IPS-18c (cell line): ENCODE data around the gene ZMYND8.
"Not testable (repeated sequence)": the region's sequence is repeated elsewhere in the genome, so short reads cannot be mapped to it uniquely, and the experiment has no call there.

Source experiments
- H3K4me3 ChIP-seq: 2 replicates; pipeline ENCODE4 v1.7.0; 2013; ENCODE audit warnings: low read depth, mild to moderate bottlenecking, low read length, moderate library complexity; ENCODE audit not compliant: insufficient read depth
- H3K9me3 ChIP-seq: one replicate; pipeline ENCODE4 v1.6.1; 2013; ENCODE audit warnings: mild to moderate bottlenecking, low read length, moderate library complexity; ENCODE audit not compliant: control insufficient read depth, insufficient read depth

The ZMYND8 gene

DNA sequence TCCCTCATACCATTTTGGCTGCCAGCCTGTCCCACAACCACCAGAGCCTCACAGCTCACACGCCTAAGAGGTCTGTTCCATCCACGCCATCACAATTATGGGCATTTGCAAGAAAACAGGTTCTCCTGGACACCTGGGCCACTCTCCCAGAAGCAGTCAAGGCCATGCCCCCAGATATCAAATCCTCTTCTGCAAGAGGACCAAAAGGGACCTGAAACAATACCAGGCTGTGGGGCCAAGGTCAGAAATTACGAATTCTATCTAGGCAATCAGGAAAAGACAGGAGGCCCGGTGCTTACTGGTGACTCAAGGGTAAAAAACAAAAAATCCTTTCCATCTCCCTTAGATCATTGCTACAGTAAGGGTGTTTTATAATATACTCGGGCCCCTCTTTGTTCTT lies 69.8 kb downstream of the ZMYND8 start:
- no peaks in the 10 kb centered on the region for H3K9me3 ChIP-seq

DNA sequence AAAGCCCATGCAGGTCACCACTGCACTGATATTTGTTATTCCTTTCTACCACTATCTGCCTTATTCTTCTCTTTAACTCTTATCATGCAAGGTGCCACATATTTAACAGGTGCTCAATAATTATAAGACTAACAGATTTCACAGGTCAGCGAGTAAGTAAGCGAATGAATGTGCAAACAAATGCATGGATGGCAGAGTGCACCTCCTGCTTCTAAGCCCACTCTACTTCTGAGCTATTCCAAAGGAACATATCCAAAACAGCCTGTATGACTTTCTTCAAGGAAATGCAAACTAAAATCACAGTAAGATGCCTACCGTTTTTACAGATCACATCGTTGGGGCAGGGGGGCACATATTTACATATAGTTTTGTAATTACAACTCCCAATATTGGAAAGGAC lies 71.3 kb downstream of the ZMYND8 start:
- Histone ChIP-seq H3K4me3 (no peak overlapping the region), H3K9me3 (no peaks in the 10 kb centered on the region)

More for the DNA sequence above, 69.8 kb downstream of the ZMYND8 start:
- no peak overlapping the region for H3K4me3 ChIP-seq

DNA sequence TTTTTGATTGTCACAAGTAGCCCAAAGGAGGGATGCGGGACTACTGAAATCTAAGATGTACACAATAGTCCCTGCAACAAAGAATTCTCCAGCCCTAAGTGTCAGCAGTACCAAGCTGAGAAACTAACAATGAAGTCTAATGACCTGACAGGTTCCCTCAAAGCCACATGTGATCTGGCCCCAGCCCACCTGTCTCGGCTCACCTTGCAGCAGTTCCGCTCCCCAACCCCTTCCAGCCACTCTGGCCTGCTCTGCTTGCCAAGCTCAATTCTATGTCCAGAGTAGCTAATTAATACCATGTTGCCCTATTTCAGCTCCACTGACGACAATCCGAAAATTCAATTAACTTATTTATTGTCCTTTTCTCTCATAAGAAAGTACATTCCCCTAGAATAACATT lies 72.1 kb downstream of the ZMYND8 start:
- H3K4me3 ChIP-seq, result no peak overlapping the region

DNA sequence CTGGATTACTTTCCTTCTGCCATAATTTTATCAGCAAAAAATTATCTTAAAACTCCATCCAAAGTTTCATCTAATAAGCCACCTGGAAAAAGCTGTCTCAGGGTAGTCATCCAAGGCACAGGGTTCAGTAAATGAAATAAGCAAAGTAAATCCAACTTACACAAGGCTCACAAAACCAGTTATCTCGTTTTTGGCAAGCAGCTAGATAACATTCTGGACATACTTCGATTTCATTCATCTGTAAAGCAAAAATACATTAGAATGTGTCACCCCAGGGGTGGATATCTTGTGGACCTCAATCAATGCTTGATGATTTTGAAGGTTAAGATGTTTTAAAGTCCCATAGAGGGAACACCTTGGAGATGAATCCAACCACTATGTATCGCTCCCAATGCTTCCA lies 73.1 kb downstream of the ZMYND8 start:
- Histone ChIP-seq H3K9me3 (no peaks in the 10 kb centered on the region), H3K4me3 (no peak overlapping the region)

More for the DNA sequence above, 72.1 kb downstream of the ZMYND8 start:
- H3K9me3 ChIP-seq, result no peaks in the 10 kb centered on the region

DNA sequence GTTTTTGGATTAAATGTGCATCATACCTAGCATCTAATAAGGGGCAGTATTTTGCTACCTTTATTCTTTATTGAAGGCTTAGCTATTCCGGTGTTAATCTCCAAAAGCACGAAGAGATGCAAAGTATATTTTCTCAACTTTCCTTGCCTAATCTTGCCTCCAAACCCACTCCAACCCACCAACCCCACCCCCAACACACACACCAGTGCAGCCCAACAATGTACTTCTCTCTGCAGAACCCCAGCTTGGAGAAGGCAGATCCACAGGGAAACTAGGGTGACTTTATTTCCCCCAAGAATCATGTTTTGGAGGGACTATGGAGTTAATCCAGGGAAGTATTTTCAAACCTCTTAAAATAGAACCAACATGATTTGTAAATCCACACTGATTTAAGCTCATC lies 73.6 kb downstream of the ZMYND8 start:
- no peak overlapping the region for H3K4me3 ChIP-seq
- no peaks in the 10 kb centered on the region for H3K9me3 ChIP-seq

DNA sequence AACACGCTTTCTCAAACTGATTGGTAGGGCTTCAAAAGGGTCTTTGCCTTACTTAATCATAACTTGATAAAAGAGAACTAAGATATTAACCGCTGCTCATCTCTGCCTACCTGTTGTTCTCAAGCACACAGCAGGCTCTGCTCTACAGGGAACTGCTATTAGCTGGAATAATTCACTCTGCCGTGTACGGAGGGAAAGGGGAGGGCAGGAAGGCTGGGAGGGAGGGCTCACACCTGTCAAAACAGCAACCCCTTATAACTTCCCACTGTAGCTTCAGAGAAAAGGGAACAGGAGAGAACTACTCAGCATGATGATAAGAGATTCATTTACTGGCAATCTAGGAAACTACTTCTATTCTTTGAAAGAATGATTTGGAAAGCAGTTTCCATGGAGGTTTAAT lies 75.1 kb downstream of the ZMYND8 start:
- no peaks in the 10 kb centered on the region for H3K9me3 ChIP-seq
- no peak overlapping the region for H3K4me3 ChIP-seq

DNA sequence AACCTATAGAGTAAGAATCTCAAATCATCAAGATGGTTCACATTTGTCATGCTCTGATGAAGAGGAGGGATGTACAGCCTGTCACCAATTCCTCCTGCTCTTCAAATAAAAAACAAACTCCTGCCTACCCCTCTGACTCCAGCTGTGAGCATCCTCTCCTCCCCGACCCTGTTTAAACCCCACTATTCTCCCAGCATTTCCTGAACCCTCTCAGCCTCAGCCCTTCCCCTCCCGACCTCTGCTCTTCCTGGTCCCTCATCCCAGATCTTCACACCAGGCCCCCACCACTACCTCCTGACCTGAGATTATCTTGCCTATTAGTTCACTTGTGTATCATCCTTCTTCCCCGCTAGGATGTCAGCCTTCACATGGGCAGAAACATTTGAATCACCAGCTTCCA lies 75.8 kb downstream of the ZMYND8 start:
- no peak overlapping the region for H3K4me3 ChIP-seq
- H3K9me3 ChIP-seq, result no peaks in the 10 kb centered on the region

DNA sequence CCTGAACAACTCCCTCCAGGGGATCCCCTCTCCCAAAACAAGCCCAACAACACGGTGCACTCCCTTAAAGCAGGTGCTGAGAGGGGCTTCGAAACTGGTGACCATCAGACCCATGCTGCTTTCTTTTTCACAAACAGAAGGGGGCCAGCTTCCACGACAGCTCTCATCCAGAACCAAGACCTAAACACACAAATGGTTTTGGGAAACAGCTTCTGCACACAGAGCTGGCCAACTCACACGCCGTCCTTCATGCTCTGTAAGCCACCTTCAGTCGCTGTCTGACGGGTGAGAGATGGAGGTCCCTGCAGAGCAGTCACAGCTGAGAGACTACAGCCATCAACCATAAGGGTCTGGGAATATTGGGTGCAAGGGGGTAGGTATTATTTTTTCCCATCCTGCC lies 76.3 kb downstream of the ZMYND8 start:
- H3K4me3 ChIP-seq, result no peak overlapping the region
- no peaks in the 10 kb centered on the region for H3K9me3 ChIP-seq

DNA sequence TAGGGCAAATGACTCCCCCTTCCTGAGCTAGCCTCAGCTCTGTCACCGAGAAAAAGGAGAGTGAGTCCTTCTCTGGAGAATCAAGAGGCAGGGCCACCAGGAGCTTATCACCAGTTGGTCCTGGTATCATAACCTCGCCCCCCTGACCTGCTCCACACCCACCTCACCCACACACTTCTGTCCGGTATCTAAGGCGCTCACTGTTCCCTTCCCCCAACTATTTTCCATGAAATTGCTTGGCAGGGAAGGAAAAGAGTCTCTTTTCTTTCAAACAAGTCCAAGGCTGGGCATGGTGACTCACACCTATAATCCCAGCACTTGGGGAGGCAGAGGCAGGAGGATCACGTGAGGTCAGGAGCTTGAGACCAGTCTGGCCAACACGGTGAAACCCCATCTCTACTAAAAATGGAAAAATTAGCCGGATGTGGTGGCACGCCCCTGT lies 77.6 kb downstream of the ZMYND8 start:
- no peak overlapping the region for H3K4me3 ChIP-seq

DNA sequence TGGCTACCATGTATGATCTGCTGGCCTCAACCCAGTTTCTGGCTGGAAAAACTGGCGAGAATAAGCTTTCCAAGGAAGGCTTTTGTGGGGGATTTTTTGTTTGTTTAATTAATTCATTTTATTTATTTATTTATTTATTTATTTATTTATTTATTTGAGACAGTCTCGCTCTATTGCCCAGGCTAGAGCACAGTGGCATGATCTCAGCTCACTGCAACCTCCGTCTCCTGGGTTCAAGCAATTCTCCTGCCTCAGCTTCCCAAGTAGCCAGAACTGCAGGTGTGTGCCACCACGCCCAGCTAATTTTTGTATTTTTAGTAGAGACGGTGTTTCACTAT lies 79.0 kb downstream of the ZMYND8 start:
- not testable (repeated sequence) for H3K9me3 ChIP-seq, H3K4me3 ChIP-seq

More for the DNA sequence above, 77.6 kb downstream of the ZMYND8 start:
- no peaks in the 10 kb centered on the region for H3K9me3 ChIP-seq

DNA sequence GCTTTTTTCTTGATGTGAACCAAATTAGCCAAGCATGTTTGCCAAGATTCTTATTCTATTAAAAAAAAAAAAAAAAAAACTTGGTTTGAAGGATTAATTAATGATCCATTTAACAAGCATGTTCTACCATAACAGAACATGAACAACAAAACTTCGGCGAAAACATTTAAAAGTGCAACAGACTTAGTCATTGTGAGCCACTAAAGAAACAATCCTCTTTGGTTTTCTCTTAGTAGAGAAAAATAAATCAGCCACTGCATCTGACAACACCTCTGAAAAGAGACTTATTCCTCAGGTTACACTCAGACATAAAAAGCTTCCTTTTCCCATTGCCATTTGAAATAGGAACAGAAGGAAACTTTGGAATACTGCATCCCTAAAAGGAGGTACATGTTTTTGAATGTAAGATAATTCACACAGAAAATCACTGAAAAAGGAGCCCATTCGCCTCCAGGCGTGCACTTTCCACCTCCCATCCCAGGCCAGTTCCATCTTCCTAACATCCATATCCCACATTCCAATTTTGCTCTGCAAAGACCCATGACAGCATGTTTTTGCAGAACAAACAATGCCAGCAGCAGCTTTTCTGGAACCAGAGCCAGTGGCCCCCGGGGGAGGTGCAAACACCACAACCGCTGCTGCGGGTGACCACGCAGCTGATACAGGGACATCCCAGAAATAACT lies 79.5 kb downstream of the ZMYND8 start:
- H3K4me3 ChIP-seq, result no peak overlapping the region
- H3K9me3 ChIP-seq, result no peaks in the 10 kb centered on the region

DNA sequence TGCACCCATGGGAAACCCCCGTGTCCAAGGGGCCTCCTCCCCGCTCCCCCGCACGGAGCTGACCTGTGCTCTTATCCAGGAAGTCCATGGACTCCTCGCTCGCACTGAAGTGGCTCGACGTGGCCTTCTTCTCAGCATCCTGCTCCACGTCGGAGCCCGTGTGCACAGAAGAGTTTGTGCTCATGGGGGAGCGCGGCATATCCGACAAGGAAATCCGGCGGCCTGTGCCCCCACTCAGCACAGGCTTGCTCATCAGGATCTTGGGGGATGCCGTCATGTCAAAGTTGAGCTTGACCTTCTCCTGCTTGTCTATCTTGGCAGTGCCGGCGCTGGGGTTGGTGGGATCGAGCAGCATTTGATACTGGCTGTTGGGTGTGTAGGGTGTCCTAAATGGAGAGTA lies 80.2 kb downstream of the ZMYND8 start:
- H3K4me3 ChIP-seq, result no peak overlapping the region
- H3K9me3 ChIP-seq, result no peaks in the 10 kb centered on the region

DNA sequence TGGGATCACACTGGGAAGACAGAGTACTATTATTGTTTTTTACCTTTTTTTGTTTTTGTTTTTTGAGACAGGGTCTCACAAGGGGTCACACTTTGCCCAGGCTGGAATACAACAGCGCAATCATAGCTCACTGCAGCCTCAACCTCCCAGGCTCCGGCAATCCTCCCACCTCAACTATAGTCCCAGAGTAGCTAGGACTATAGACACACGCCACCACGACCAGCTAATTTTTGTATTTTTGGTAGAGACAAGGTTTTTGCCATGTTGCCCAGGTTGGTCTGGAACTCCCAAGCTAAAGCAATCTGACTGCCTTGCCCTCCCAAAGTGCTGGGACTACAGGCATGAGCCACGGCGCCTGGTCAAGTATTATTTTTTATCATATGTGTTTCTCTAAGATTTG lies 81.0 kb downstream of the ZMYND8 start:
- Histone ChIP-seq H3K4me3 (no peak overlapping the region), H3K9me3 (no peaks in the 10 kb centered on the region)

DNA sequence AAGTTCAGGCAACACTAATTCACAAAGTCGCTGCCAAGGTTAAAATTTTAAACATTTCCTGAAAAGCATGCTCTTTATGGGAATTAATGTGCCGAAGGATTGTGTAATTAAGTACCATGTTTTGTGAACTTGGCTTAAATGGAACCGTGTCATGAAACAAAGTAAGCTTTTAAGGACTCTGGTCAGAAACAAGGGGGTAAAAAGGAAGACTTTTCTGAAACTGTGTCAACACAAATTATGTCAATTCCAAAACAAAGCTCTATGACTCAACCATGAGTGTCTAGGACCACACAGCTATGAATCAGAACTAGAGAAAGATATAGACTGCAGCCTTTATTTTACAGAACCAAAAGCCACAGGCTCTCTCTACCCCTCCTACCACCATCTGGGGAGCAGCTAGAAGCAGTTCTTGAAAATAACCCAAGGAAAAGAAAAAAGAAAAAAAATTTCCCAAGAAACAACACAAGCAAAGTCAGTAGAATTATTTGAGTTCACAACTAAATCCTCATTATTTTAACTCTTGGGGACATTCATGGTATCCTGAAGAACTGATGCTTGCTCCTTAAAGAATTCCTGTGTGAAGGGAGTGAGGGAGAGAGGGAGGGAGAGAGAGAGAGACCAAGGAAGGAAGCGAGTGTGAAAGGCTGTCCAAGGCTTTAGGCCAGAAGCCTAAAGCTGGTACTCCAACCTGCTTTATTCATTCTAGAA lies 81.9 kb downstream of the ZMYND8 start:
- Histone ChIP-seq H3K4me3 (no peak overlapping the region), H3K9me3 (no peaks in the 10 kb centered on the region)

DNA sequence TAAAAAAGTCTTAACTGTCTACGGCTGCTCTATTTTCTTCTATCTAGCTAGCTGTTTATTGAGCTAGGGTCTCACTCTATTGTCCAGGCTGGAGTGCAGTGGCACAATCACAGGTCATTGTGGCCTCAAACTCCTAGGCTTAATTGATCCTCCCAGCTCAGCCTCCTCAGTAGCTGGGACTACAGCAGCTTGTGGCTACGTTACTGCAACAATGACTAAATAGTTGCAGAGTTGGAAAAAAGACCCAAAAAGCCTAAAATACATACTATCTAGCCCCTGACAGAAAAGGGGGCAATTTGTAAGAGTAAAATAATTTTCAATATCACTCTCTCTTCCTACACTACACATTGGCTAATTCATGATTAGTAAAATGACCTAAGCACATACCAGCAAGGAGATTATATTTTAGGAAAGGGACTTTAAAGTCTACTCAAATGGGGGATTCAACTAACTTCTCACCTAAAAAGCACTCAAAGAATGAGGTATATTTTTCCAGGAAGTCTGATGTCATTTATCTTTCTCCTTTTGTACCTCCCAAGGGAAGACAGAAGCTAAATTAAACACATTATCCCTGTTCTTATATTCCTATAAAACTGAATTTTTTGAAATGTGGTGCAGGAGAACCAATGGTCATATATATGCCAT lies 82.8 kb downstream of the ZMYND8 start:
- H3K4me3 ChIP-seq, result no peak overlapping the region
- no peaks in the 10 kb centered on the region for H3K9me3 ChIP-seq

DNA sequence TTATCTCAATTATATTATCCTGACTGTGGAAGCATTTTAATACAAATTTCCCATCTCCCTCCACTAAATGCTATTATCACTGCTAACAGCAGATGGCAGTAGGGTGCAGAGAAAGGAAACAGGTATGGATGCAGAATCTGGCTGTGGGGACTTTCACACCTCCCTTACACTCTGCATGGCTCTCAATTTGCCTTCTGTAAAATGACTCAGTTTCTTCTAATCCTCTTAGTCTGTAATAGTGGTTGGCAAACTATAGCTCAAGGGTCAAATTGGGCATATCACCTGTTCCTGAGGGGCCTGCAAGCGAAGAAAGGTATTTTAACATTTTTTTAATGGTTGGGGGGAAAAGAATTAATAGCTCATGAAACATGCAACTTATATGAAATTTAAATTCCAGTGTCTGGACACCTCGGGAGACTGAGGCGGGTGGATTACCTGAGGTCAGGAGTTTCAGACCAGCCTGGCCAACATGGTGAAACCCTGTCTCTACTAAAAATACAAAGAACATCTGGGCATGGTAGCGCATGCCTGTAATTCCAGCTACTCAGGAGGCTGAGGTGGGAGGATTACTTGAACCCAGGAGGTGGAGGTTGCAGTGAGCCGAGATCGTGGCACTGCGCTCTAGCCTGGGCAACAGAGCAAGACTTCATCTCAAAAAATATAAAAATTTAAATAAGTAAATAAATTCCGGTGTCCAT lies 83.5 kb downstream of the ZMYND8 start:
- H3K4me3 ChIP-seq, result no peak overlapping the region
- no peaks in the 10 kb centered on the region for H3K9me3 ChIP-seq

DNA sequence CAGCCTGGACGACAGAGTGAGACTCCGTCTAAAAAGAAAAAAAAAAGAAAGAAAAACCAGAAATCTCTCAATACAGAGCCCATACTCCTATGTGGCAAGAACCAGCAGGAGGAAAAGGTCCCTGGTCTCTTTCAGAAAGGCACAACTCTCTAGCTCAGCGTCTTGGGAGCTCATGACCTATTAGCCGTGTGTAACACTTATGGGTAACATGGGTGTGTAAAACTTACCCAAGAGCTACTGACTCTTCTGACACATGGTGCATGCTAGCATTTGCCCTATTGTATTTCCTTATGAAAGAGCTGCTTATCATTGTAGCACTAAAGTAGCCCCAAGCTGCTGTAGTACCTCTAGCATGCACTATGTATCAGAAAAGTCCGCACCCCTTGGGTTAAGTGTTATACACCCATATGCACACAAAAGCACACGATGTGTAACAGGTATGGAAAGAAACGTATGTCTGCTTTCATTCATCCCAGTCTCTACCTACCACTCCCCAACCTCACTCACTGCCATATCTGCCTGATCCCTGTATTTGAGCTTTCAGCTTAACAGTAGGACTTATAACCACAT lies 85.4 kb downstream of the ZMYND8 start:
- H3K9me3 ChIP-seq, result no peaks in the 10 kb centered on the region
- no peak overlapping the region for H3K4me3 ChIP-seq
